ENCODE results near the gene C20orf202. TPM values are rescaled to one million over a fixed set of nuclear protein-coding genes. Genes with fewer than 3 reads are reported as not detected.

C20orf202 gene
- total and polyA plus RNA-seq, 9 of the 15 experiments (the other 6 are each of a cell fraction or from before 2014, with no cell fraction given) = 0.03 to 0.24 (median 0.15) TPM; not detected in 4

DNA sequence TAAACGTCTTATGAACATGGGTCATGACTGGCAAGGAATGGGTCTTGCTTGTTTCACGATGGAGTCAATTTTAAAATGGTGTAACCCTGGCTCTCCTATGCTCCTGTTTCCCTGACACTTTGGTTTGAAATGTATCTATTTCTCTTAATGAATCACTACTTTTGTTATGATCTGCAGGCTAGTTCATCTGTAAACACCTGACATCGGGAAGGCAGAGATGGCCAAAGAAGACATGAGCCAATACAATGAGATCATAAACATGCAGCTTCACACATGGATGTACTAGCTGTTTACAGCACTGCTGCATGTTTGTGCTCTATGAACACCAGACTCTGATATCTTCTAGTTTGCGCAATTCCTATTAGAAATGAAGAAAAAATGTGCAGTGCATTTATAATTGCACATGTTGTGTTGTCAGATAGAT, 11.6 kb downstream of the C20orf202 start (continued):
- peak; percentile 59; the same call in 1 of the 2 replicates for TF ChIP-seq ZNF449 (CRISPR knock-in tag; IDR thresholded peaks at IDR 0.05)
- no peak for TF ChIP-seq ATF7 (IDR thresholded peaks at IDR 0.05)
- TF ChIP-seq EP300 (IDR thresholded peaks at IDR 0.05; ENCODE audit: low read length) = no peak
- no peak for TF ChIP-seq ILF3 (IDR thresholded peaks at IDR 0.05; ENCODE audit: borderline replicate concordance)
- TF ChIP-seq SMARCE1 (IDR thresholded peaks at IDR 0.05) = no peak
- no peak for TF ChIP-seq SRF (CRISPR knock-in tag; IDR thresholded peaks at IDR 0.05)
- no peak for TF ChIP-seq KAT7 (CRISPR knock-in tag; IDR thresholded peaks at IDR 0.05; ENCODE audit: borderline replicate concordance)
- peak; percentile 84 for TF ChIP-seq MECOM (CRISPR knock-in tag; IDR thresholded peaks at IDR 0.05)
- TF ChIP-seq HIVEP1 (CRISPR knock-in tag; IDR thresholded peaks at IDR 0.05) = 0 out of 2 replicates have a peak, but pooled peaks have one; percentile 61
- no peak for TF ChIP-seq LARP7 (IDR thresholded peaks at IDR 0.05)
- no peak for TF ChIP-seq ETV1 (tag; conservative IDR thresholded peaks at IDR 0.05; ENCODE audit: low read depth)
- TF ChIP-seq, protein P1, sequence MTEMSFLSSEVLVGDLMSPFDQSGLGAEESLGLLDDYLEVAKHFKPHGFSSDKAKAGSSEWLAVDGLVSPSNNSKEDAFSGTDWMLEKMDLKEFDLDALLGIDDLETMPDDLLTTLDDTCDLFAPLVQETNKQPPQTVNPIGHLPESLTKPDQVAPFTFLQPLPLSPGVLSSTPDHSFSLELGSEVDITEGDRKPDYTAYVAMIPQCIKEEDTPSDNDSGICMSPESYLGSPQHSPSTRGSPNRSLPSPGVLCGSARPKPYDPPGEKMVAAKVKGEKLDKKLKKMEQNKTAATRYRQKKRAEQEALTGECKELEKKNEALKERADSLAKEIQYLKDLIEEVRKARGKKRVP (CRISPR knock-in tag; IDR thresholded peaks at IDR 0.05) = no peak
- TF ChIP-seq, protein P2, sequence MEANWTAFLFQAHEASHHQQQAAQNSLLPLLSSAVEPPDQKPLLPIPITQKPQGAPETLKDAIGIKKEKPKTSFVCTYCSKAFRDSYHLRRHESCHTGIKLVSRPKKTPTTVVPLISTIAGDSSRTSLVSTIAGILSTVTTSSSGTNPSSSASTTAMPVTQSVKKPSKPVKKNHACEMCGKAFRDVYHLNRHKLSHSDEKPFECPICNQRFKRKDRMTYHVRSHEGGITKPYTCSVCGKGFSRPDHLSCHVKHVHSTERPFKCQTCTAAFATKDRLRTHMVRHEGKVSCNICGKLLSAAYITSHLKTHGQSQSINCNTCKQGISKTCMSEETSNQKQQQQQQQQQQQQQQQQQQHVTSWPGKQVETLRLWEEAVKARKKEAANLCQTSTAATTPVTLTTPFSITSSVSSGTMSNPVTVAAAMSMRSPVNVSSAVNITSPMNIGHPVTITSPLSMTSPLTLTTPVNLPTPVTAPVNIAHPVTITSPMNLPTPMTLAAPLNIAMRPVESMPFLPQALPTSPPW (CRISPR knock-in tag; IDR thresholded peaks at IDR 0.05) = peak; percentile 26; the same call in 1 of the 2 replicates
- TF ChIP-seq CREB3 (tag; conservative IDR thresholded peaks at IDR 0.05; ENCODE audit: low read depth) = peak; percentile 90
- TF ChIP-seq HSF4 (CRISPR knock-in tag; IDR thresholded peaks at IDR 0.05; ENCODE audit: borderline replicate concordance) = 0 out of 2 replicates have a peak, but pooled peaks have one; percentile 67
- TF ChIP-seq ETS2 (tag; IDR thresholded peaks at IDR 0.05; ENCODE audit: borderline replicate concordance, poor library complexity, severe bottlenecking) = no peak
- no peak for TF ChIP-seq ZNF696 (CRISPR knock-in tag; conservative IDR thresholded peaks at IDR 0.05)
- TF ChIP-seq ZKSCAN3 (CRISPR knock-in tag; IDR thresholded peaks at IDR 0.05) = no peak
- TF ChIP-seq HDAC8 (tag; IDR thresholded peaks at IDR 0.05) = no peak
- TF ChIP-seq SMAD3 (CRISPR knock-in tag; conservative IDR thresholded peaks at IDR 0.05) = 0 out of 2 replicates have a peak, but pooled peaks have one; percentile 21
- no peak for TF ChIP-seq SRSF9 (IDR thresholded peaks at IDR 0.05; ENCODE audit: borderline replicate concordance, low read depth, low read length)
- TF ChIP-seq NR4A1 (CRISPR knock-in tag; IDR thresholded peaks at IDR 0.05) = no peak
- TF ChIP-seq NR4A1 (tag; IDR thresholded peaks at IDR 0.05) = peak; percentile 94
- TF ChIP-seq SREBF2 (CRISPR knock-in tag; IDR thresholded peaks at IDR 0.05) = no peak
- TF ChIP-seq BACH1 (tag; IDR thresholded peaks at IDR 0.05) = peak; percentile 63; the same call in 1 of the 2 replicates
